GM21390 (cell line): ENCODE results near the gene CREB3L2.
"Not testable (repeated sequence)": the region's sequence is repeated elsewhere in the genome, so short reads cannot be mapped to it uniquely, and the experiment has no call there.

ENCODE experiments used
- ATAC-seq: cut with Tn5 transposase; IDR thresholded peaks from one replicate; pipeline ENCODE4 v1.9.1; 2021; ENCODE audit not compliant: unreplicated experiment

CREB3L2 gene, protein sequence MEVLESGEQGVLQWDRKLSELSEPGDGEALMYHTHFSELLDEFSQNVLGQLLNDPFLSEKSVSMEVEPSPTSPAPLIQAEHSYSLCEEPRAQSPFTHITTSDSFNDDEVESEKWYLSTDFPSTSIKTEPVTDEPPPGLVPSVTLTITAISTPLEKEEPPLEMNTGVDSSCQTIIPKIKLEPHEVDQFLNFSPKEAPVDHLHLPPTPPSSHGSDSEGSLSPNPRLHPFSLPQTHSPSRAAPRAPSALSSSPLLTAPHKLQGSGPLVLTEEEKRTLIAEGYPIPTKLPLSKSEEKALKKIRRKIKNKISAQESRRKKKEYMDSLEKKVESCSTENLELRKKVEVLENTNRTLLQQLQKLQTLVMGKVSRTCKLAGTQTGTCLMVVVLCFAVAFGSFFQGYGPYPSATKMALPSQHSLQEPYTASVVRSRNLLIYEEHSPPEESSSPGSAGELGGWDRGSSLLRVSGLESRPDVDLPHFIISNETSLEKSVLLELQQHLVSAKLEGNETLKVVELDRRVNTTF

DNA sequence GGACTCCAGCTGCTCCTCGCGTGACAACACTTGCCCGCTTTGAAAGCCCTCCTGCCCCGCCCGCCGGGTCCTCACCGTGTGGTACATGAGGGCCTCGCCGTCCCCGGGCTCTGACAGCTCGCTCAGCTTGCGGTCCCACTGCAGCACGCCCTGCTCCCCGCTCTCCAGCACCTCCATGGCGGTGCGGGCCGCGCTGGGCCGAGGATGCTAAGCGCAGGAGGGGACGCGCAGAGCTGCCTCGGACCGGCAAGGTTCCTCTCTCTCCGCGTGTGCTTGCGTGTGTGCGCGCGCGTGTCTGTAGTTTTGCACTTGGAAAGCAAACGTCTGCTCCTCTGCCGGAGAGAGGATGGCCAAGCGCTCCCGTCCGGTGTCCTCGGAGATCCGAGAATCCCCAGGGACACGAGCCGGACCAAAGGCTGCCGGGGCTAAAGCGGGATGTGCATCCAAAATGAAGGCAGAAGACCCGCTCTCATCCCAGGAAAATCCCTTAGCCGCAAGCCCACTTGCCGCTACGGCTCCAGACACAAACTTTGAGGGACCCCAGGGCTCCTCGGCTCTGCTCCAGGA lies at the start of gene CREB3L2:
TSS of gene CREB3L2 (minus strand) at position 558 of the 567 bp plus-strand sequence. CDS start at position 177, 381 bp downstream.
- peak; percentile 27 for ATAC-seq

DNA sequence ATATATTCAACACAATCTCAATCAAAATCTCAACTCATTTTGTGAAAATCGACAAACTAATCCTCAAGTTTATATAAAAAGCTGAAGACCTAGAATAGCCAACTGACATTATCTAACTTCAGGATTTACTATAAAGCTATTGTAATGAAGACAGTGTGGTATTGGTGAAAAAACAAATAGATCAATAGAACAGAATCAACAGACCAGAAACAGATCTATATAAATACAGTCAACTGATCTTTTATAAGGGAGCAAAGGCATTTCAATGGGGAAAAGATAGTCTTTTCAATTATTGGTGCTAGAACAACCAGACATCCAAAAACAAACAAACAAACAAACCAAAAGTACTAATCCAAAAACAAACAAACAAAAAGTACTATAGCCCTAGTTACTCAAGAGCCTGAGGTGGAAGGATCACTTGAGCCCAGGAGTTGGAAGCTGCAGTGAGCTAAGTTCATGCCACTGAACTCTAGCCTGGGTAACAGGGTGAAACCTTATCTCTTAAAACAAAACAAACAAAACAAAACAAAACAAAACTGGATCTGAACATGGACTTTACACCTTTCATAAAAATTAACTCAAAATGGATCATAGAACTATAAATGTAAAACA lies 47.7 kb upstream of the CREB3L2 start:
- no peak for ATAC-seq

DNA sequence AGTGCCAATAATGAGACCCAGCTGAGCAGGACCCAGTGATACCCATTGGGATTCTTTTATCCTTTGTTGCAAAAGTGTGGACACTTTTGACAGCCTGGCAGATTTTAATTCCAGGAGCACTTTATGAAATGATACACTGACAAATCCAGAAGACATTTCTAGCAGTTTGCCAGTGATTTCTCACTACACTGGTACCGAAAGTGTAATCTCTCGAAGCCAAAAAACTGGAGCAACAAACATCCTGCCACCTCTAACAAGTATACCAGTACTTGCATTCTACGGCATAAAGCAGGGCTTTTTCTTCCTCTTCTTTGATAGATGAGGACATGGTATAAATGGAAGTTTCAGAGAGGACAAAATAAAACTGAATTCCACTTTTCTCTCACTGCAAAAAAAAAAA lies 46.0 kb upstream of the CREB3L2 start:
- no peak for ATAC-seq

DNA sequence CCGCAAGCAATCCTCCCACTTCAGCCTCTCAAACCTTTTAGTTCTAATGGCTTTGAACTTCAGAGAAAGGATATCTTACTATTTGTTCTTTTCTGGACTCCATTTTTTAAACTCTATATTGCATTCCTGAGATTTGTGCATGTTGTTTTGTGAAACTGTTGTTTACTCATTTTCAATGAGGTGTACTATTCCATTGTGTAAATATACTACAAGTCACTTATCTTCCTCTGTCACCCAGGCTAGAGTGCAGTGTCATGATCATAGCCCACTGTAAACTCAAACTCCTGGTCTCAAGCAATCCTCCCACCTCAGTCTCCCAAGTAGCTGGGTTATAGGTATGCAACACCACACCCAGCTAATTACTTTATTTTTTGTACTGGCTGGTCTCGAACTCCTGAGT lies 43.0 kb upstream of the CREB3L2 start:
- no peak for ATAC-seq

DNA sequence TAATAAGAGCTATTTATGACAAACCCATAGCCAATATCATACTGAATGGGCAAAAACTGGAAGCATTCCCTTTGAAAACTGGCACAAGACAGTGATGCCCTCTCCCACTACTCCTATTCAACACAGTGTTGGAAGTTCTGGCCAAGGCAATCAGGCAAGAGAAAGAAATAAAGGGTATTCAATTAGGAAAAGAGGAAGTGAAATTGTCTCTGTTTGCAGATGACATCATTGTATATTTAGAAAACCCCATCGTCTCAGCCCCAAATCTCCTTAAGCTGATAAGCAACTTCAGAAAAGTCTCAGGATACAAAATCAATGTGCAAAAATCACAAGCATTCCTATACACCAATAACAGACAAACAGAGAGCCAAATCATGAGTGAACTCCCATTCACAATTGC lies 38.2 kb upstream of the CREB3L2 start:
- ATAC-seq, result not testable (repeated sequence)

DNA sequence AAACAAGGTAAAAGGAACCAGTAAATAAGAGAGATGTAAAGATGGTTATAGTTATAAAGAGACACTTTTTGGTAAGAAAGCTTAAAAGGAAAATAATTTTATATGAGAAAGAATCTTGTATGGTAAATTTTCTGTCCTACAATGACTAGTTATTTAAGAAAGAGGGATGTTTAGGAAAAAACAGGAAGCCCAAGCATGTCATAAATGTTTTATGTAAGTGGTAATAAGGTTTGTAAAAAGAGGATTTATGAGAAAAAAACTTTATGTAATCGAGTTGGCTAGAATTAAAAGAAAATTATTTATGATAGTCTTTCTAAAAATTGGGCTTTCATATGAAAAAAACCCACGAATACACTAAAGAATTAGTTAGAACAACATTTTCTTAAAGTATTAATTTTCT lies 34.2 kb upstream of the CREB3L2 start:
- no peak for ATAC-seq

DNA sequence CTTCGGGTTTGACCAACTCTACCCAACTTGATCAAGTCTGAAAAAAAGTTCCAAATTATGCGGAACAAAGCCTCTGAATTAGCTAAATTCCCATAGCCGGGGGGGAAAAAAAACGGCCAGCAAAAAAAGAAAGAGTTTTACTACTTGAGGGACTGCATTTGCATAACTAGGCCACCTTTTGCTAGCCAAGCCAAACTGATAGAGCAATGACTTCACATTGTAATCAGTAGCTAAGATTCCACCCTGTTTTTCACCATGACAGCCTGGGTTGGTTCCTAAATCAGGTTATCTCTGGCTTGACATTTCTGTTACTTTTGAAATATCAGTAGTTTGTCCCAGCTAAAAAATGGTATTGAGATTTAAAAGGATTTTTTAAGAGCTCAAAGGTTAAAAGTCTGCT lies 31.4 kb upstream of the CREB3L2 start:
- no peak for ATAC-seq

DNA sequence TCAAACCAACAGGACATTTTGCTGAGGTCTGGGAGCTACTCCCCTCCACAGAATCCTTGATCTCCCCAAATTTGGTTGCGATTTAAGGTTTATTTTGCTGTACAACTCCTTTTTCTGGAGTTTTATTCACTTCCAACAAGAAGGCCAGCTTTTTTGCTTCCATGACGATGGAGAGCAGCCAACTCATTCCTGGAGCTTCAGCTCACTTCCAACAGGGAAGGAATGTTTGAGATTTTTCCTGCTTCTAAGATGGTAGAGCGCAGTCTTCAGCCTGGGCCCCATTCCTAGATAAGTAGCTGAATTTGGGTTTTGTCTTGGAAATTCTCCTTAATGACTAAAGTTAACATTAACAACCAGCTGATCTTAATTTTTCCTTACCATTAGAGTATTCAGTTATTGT lies 30.9 kb upstream of the CREB3L2 start:
- no peak for ATAC-seq

DNA sequence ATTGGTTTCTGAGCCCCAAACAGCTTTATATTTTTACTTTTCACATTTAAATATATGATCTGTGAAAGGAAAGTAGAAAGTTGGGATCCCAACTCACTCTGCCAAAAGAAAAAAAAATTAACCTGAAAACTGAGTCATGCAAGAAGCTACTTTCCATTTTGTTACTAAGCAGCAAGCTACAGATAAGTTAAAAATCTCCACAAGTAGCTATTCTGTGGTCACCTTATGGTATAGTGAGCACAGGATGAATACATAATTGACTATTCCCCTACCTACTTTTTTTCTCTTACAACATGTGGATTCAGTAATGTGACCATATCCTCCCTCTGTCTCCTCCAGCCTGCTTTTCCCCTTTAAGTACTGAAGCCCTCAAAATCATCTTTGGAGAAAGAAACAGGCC lies 30.3 kb upstream of the CREB3L2 start:
- ATAC-seq, result peak; percentile 68

DNA sequence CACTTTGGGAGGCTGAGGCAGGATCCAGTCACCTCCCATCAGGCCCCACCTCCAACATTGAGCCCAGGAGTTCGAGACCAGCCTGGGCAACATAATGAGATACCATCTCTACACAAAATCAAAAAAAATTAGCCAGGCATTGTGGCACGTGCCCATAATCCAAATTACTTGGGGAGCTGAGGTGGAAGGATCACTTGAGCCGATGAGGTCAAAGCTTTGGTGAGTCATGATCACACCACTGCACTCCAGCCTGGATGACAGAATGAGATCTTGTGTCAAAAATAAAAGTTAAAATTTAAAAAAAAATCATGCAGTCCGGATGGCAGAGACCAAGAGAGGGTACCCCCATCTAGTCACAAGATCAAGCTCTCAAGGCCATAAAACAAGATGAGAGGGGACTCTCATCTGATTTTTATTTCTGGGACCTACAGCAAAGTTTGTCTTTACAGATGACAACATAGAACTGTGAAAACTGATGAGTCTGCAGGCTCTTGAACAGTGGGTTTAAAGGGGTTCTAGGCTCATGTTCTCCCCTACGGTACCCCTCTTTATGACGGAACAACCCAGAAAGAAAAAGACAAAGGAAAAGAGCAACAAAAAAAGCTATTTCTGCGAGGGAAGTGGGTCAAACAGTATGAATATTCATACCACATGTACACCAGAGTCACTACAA lies 28.9 kb upstream of the CREB3L2 start:
- no peak for ATAC-seq

DNA sequence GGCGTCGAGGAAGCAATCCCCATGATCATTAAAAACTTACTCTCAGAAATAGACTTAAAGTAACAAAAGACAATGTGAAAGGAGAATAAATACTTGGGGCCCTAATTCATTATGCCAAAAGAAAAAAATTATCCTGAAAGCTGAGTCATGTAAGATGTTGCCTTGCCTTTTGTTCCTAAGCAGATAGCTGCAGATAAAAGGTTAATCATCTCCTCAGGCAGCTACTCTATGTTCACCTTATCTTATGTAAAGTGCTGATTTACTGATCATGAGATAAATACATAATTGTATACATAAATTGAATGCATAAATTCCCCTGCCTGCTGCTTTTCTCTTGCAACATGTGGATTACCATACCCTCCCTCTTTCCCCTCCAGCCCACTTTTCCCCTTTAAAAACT lies 28.1 kb upstream of the CREB3L2 start:
- ATAC-seq, result no peak

DNA sequence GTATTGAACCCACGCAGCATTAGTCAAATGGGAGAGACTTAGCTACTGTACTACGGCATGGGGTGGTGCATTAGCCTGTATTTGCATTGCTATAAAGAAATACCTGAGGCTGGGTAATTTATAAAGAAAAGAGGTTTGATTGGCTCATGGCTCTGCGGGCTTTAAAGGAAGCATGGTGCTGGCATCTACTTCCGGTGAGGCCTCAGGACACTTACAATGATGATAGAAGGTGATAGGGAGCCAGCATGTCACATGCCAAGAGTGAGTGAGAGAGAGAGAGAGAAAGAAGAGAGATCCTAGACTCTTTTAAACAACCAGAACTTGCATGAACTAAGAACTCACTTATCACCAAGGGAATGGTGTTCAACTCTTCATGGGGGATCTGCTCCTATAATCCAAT lies 27.2 kb upstream of the CREB3L2 start:
- no peak for ATAC-seq

DNA sequence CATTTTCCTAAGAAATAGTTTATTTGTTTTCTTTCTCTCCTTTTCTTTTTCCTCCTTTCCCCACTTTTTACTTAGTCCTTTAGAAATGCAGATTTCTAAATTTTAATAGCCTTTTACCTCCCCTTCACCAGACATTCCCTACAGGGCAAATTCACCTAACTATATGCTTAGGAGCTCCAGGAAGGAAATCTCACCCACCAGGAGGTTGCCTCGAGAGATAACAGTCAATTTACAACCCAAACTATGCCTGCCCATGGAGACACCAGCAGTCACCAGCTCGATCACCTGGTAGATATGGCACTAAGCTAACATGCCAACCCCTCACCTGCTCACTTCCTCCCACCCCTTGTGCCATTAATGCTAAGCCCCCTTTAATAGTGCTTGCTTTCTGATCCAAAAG lies 25.2 kb upstream of the CREB3L2 start:
- ATAC-seq, result no peak

DNA sequence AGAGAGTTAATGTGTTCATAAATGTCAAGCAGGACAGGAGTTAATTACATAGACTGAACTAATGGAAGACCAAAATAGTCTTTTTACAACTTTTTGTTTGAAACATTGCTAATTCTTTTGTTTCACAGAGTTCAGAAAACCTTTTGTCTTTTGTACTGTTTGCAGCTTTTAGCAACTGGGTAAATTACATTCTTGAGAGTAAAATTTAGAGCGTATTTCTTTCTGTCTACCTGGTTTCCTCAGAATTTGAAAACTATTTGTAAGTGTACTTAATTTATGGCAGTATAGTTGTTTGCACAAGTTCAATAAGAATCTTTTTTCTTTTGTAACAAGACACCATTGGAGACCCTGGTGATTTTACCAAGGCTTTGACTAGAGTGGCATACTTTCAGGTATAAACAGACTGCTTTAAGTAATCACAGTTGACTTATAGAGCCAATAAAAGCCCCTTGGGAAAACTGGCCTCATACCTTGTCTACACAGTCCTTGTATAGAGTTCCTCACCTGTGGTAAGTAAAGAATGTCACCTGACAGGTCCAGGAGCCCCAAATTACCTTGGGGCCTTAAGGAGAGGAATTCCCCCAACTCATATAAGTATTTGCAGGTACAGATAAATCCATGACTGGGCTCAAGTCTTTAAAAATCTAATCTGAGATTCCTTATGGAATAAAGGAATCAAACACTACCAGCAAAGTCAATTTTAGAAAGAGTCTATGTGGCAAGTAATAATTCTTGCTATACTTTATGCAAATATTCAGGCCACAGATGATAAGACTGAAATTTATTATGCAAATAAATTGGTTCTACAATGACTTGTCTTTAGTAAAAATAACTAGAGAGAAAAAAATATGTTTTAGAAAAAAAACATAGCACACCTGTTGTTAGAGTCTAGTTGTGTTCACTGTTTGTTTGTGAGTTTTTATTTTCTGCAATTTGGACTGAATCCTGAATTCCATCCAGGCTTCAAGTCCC lies 23.6 kb upstream of the CREB3L2 start:
- peak; percentile 50 for ATAC-seq

DNA sequence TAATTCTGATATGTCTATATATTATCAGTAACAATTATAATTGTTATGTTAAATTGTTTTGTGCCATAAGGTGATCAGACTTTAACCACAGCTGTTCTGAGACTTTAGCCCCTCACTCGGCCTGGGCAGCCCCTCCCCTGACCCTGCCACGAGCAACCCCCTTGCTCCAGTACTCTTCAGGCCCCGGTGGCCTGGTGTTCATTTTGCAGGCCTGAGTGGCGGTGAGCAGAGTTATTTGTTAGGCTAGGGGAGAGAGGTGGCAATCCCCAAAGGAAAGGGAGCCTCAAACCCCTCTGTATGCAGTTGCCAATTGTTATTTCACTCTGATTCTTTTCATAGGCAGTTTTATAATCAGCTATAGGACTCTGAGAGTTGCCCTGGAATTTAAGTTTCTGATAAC lies 22.9 kb upstream of the CREB3L2 start:
- ATAC-seq, result no peak

DNA sequence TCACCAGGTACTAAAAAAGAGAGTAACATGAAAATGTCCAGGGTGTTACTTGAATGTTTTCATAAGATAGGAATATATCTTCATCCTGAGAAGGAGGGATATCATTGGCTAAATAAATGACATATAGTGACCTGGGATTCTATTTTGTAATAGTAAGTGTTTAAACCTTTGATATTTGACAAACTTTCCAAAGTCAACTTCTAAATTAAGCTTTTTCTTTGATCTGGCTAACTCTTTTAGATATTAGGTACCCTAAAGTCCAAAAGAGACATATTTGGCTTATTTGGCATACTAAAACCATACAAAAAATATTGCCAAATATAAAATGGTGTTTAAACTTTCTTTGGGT lies 22.4 kb upstream of the CREB3L2 start:
- ATAC-seq, result no peak

DNA sequence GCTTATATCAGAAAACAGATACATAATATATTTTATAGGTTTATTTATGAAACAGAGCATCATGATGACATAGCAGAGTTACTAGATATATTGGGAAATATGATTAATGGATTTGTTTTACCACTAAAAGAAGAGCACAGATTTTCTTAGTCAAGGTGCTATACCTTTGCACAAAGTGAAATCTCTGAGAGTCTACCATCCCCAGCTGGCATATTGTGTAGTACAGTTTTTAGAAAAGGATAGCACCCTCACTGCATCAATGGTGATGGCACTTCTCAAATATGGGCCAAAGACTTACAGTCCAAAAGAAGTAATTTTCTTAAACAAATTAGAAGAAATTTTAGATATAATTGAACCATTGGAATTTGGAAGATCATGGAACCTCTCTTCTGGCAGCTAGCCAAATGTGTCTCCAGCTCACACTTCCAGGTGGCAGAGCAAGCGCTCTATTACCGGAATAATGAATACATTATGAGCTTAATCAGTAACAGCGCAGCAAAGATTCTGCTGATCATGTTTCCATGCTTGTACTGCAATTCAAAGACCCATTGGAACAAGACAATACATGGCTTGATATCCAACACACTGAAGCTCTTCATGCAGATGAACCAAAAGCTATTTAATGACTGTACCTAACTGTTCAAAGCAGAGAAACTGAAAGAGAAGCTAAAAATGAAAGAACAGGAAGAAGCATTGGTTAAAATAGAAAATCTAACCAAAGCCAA lies 21.9 kb upstream of the CREB3L2 start:
- peak; percentile 86 for ATAC-seq

DNA sequence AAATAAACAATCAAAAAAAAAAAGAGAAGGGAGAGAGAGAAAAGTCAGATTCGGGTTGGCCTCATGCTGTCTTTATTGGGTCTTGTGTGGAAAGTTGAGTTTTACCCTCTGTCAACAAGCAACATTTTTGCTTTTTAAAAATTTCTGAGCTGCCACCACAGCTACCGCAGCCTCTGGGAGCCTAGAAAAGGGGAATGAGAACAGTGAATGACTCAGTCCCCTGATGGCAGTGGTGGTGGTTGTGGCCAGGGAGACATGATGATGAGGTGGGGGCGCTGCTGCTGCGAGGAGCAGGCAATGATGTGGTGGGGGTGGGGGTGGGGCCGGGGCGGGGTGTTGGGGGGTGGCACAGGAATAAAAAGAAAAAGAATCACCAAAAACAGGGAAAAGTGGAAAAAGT lies 20.0 kb upstream of the CREB3L2 start:
- no peak for ATAC-seq

DNA sequence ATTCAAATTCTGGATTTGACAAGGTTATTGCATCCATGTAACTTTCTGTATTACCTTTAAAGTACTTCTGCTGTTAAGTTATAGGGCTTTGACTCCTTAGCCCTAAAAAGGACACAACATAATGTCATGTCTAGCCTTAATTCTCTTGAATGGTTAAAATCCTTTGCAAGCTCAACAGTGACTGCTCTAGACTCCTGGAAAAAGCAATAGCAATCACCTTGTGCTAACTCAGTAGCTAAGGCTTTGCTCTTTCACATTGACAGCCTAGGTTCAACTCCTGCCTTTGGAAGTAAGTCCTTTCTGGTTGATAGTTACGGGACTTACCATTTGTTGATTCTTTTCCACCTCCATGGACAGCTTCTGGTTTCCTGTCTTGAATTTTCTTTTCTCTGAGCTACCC lies 16.1 kb upstream of the CREB3L2 start:
- ATAC-seq, result no peak

DNA sequence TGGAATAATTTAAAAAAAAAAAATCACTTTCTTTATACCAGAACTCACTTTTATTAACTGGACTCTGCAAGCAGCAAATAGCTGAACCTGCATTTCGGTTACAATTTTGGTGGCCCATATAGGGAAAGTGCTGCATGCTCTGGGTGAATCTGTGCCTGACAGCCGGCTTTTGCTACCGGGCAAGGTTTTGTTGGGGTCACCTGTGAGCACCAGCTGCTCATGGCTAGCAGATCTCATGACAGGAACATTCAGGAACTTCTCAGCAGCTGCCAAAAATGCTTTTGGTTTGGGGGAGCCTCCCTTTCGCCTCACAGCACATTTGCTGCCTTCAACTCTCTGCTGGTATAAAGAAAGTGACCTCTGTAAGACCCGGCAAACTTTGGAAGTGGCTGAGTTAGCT lies 13.2 kb upstream of the CREB3L2 start:
- no peak for ATAC-seq
